Measurements from ENCODE around the gene HMGN4. TPM values are rescaled to one million over a fixed set of nuclear protein-coding genes. Genes with fewer than 3 reads are reported as not detected.

The HMGN4 gene
- total RNA-seq, 1 donor from 2014 or later: 80.9 TPM

- intact Hi-C loops (cut with micrococcal nuclease): loop anchor here (1.0 to 5.0 kb wide), 6 partner anchors 11 to 64 kb away; partner anchors contain the start of gene BTN2A1
These were observed 16.4 kb upstream of the HMGN4 start for GRCh38 chr6:26521600-26522391.

GRCh38 chr6:26522486-26523228 is 15.5 kb upstream of the HMGN4 start:
- intact Hi-C loops (cut with micrococcal nuclease): loop anchor here (5.0 kb wide), 1 partner anchor 65 kb away; the partner anchor contains the start of gene BTN2A1

DNA sequence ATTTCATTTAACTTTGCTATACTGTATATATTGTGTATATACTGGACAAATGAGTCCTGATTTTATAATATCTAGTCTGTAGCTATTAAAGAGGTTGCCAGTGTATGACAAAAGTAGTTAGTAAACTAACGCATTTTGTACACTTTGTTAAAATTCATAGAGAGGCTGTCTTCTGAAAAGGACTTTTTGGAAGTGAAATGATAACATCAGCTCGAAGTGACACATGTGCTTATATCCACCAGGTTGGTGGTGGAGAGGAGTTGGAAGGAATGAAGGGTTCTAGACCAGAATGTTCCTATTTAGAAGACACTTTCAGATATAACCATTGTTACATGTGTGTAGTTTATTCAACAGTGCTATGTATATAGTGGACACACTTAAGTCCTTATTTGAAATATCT is 13.9 kb upstream of the HMGN4 start:
- intact Hi-C loops (cut with micrococcal nuclease): loop anchor here (5.0 kb wide), 1 partner anchor 67 kb away; the partner anchor contains the start of gene BTN2A1

DNA sequence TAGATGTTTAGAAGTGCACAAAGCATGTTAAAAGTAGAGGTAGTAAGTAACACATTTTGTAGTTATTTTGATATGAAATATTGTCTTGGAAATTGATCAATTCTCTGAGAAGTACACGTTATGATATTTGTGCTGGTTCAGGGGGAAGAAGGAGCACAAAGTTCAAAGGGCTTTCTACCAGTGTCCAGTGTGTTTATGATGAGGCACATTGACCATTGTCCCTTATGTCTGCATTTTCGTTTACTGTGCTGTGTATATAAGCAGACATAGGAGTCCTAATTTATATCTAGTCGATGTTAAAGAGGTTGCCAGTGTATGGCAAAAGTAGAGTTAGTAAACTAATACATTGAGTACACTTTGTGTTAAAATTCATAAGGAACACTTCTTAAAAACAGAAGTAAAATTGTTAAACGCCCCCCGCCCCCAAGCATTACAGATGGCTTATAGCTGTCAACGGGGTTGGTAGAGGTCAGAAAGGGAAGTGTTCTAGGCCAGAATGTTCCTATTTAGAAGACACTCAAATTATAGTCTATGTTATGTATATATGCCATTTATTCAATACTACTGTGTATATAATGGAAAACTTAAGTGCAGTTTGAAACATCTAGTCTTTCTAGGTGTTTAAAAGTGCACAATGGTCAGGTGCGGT is 13.3 kb upstream of the HMGN4 start:
- intact Hi-C loops (cut with micrococcal nuclease): loop anchor here (5.0 kb wide), 1 partner anchor 68 kb away; the partner anchor contains the start of gene BTN2A1

DNA sequence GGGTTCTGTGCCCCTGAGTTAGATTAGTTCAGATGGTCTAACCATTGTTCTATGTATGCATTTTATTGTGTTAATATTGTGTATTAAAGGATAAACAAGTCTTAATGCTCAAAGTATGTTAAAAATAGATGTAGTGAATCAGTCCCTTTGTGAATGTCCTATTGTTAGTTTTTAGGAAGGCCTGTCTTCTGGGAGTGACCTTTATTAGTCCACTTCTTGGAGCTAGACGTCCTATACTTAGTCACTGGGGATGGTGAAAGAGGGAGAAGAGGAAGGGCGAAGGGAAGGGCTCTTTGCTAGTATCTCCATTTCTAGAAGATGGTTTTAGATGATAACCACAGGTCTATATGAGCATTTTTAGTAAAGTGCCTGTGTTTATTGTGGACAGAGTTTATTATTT is 12.3 kb upstream of the HMGN4 start:
- intact Hi-C loops (cut with micrococcal nuclease): no loop called here

- intact Hi-C loops (cut with micrococcal nuclease): no loop called here
These were observed 11.2 kb upstream of the HMGN4 start for GRCh38 chr6:26526928-26527327.

- intact Hi-C loops (cut with micrococcal nuclease): loop anchor here (10.0 kb wide), 1 partner anchor 945 kb away; the partner anchor contains the start of gene ZNF184
These were observed 8.0 kb upstream of the HMGN4 start for GRCh38 chr6:26530203-26530602.

- intact Hi-C loops (cut with micrococcal nuclease): loop anchor here (1.0 to 10.0 kb wide), 3 partner anchors 11 to 943 kb away; partner anchors contain the start of gene ZNF184
These were observed 6.3 kb upstream of the HMGN4 start for GRCh38 chr6:26531897-26532296.

- intact Hi-C loops (cut with micrococcal nuclease): loop anchor here (1.0 to 10.0 kb wide), 3 partner anchors 12 to 942 kb away; partner anchors contain the start of gene ZNF184
These were observed 5.3 kb upstream of the HMGN4 start for GRCh38 chr6:26532699-26533531.

DNA sequence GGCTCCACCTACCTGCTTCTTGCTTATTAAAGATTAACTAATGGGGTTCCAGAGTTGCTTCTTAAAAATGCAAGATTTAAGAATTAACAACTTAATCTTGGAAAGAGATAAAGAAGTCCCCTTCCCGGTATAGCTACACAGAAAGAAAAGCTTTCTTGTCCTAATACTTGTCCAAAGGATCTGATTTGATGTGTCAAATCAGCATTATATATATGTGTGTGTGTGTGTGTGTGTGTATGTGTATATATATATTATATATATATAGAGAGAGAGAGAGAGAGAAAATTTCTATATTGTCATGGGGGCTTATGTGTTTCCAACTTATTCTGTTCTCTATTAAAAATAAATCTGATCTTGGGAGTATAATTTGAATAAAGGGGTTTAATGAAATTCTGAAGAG is 4.6 kb upstream of the HMGN4 start:
- intact Hi-C loops (cut with micrococcal nuclease): loop anchor here (2.0 to 10.0 kb wide), 2 partner anchors 203 to 941 kb away; partner anchors contain the start of gene ZNF184

- intact Hi-C loops (cut with micrococcal nuclease): loop anchor here (5.0 to 10.0 kb wide), 3 partner anchors 153 to 940 kb away; partner anchors contain the start of genes BTN2A2 and ZNF184
These were observed 3.3 kb upstream of the HMGN4 start for GRCh38 chr6:26534681-26535465.

GRCh38 chr6:26536571-26537159 is 1.5 kb upstream of the HMGN4 start:
- intact Hi-C loops (cut with micrococcal nuclease): loop anchor here (1.0 to 10.0 kb wide), 7 partner anchors 15 to 938 kb away; partner anchors contain the start of genes BTN2A2 and ZNF184

- intact Hi-C loops (cut with micrococcal nuclease): loop anchor here (1.0 to 10.0 kb wide), 7 partner anchors 16 to 937 kb away; partner anchors contain the start of genes BTN2A2 and ZNF184
These were observed 863 bp upstream of the HMGN4 start for GRCh38 chr6:26537160-26537845.

DNA sequence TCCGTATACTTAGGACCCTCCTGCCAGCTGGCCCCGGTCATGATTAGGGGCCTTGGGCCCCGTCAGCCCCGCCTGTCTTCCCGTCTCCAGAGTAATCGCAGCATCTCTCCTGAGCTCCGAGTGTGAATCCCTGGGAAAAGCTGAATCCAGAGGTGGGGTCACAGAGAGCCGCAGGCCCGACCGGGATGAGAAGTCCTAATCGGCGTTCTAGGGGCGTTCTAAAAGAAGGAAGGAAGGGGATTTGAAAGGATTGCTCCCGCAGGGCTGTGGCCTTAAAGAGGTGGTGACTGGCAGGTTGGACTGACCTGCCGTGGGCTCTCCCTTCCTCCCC is 371 bp downstream of the HMGN4 start:
- intact Hi-C loops (cut with micrococcal nuclease): loop anchor here (1.0 to 10.0 kb wide), 4 partner anchors 30 to 936 kb away; partner anchors contain the start of genes BTN2A2 and ZNF184

DNA sequence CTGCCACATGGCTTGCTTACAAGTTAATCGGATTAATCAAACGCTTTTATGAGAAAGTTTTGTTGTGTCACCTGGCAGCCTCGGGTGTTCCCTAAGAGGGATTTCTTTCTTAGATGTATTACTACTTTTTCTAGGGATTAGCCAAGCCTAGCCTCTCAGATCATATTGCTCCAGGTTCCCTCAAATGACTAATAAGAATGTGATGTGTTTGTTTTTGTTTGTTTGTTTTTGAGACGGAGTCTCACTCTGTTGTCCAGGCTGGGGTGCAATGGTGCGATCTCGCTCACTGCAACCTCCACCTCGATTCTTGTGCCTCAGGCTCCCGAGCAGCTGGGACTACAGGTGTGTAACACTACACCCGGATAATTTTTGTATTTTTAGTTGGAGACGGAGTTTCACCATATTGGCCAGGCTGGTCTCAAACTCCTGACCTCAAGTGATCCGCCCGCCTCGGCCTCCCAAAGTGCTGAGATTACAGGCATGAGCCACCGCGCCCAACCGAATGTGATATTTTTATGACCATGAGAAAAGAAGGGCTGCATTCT is 977 bp downstream of the HMGN4 start:
- intact Hi-C loops (cut with micrococcal nuclease): loop anchor here (5.0 to 10.0 kb wide), 3 partner anchors 157 to 936 kb away; partner anchors contain the start of genes BTN2A2 and ZNF184

- intact Hi-C loops (cut with micrococcal nuclease): no loop called here
These were observed 3.4 kb downstream of the HMGN4 start for GRCh38 chr6:26541579-26541978.

DNA sequence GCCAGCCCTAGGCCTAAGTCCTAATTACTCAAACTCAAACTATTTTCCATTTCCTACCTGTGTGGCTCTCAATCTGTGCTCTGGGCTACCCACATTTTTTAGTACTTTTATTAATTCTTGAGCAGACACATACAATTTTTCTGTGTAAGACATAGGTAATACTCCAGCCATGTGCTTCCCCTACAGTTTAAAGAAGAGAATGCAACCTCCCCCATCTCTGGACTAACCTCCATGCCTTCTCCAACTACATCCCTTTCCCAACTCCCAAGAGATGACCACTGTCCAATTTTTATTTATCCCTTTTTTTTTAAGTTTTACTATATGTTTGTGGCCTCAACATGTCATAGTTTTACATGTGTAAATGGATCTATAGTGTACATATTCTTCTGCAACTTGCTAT is 5.8 kb downstream of the HMGN4 start:
- intact Hi-C loops (cut with micrococcal nuclease): no loop called here

DNA sequence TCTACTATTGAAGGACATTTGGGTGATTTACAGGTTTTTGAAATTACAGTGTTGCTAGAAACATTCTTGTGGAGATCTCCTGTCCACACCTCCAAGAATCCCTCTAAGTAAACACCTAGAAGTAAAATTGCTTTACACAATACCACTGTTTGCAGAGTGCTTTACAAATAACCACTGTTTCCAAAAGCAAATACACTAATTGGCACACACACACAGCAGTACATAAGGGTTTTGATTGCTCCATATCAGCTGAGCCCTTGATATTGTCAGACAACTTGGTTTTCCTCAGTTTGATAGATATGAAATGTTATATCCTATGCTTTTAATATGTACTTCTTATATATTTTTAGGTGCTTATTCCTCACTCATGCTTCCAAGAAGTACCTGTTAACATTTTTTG is 6.3 kb downstream of the HMGN4 start:
- intact Hi-C loops (cut with micrococcal nuclease): no loop called here
